Smooth muscle cell of the coronary artery (primary cell): ENCODE results near the gene CASQ2. TPM values are rescaled to one million over a fixed set of nuclear protein-coding genes. Genes with fewer than 3 reads are reported as not detected.

ENCODE experiments used
- total RNA-seq: library from RNA; depleted of rRNA; stranded (reverse); fragments of >200 nt; gene quantifications from 2 replicates; pipeline ENCODE4 v1.2.3, GENCODE V29; 2014; ENCODE audit warnings: low replicate concordance

The CASQ2 gene
- under 0.01 TPM in 1 of 2 replicates, not detected in the other for total RNA-seq

DNA sequence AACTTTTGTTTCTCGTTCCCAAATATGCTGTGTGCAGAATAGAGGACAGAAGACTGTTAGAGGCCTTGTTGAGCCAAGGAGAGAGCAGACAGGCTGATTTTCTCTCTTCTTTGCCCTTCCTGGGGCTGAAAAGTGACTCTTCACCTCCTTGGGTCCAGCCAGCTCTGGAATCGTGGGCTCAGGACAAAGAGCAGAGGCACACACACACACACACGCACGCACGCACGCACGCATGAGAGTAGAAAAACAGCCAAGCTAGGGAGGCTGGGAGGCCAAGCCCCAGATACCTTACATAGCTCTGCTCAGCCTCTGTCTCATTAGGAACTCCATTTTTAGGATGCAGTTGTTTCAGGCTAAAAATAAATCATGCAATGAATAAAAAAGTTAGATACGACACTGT lies at the start of gene CASQ2:
Gene CASQ2 (minus strand): TSS at position 166 of the 400 bp plus-strand sequence. CDS start 173 bp downstream, outside the sequence.

Other genes starting within 250 kb of the CASQ2 start
- 5.3 and 5.7 TPM in 2 replicates for gene VANGL1, start 126.7 kb downstream of the CASQ2 start, total RNA-seq
- not detected in 2 replicates for gene NHLH2, start 72.4 kb upstream of the CASQ2 start, total RNA-seq
- 3.0 and 6.9 TPM in 2 replicates for gene SLC22A15, start 207.8 kb upstream of the CASQ2 start, total RNA-seq